CD4-positive, alpha-beta T cell treated with Interleukin-17A for 4 hours (primary cell): Measurements from ENCODE around the gene FPR1.

Source experiments
- DNase-seq: peaks from one replicate; pipeline ENCODE4 v3.0.0-alpha.2; 2020; ENCODE audit warnings: mixed read lengths

The FPR1 gene, protein sequence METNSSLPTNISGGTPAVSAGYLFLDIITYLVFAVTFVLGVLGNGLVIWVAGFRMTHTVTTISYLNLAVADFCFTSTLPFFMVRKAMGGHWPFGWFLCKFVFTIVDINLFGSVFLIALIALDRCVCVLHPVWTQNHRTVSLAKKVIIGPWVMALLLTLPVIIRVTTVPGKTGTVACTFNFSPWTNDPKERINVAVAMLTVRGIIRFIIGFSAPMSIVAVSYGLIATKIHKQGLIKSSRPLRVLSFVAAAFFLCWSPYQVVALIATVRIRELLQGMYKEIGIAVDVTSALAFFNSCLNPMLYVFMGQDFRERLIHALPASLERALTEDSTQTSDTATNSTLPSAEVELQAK

GRCh38 chr19:51751655-51752054 lies at the start of gene FPR1:
FPR1 (minus strand) TSS chr19:51751878; CDS start chr19:51746994, 4,884 bp downstream.
- DNase-seq: no peak

- no peak for DNase-seq
These were observed 49.0 kb upstream of the FPR1 start for GRCh38 chr19:51800473-51801244.

- no peak for DNase-seq
These were observed 48.2 kb upstream of the FPR1 start for GRCh38 chr19:51799774-51800472.

GRCh38 chr19:51799034-51799773 lies 47.5 kb upstream of the FPR1 start:
- no peak for DNase-seq

DNA sequence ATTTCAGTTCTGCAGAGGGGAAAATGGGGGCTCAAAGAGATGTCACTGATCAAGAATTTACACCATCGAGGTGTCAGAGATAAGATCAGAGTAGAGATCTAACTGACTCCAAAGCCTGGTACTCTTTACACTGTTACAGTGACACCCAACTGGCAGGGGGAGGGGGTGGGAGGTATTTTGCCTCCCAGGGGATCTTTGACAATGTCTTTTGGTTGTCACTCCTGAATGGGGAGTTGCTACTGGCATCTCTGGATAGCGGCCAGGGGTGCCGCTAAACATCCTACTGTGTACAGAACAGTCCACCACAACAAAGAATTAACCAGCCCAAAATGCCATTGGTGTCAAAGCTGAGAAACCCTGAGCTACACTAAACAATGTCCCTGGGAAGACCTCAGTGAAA lies 46.4 kb upstream of the FPR1 start:
- DNase-seq: no peak

DNA sequence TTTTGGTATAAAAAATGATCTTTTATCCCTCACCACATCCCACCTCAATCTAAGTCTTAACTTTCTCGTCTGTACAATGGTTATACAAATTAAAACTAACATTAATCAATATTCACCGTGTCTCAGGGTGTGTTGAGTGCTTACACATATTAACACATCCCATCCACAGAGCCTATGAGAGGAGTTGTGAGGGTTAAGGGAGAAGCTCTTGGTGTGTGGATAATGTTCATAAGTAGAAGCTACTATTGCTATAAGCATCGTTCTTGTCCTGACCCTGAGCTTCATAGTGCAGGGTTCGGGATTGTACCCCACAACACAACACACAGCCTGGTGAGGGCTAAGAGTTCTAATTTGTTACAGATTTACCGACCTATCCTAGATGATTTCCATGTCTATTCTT lies 45.8 kb upstream of the FPR1 start:
- no peak for DNase-seq

- DNase-seq: no peak
These were observed 44.6 kb upstream of the FPR1 start for GRCh38 chr19:51796195-51796679.

GRCh38 chr19:51794885-51795490 lies 43.3 kb upstream of the FPR1 start, which contains the start of gene FPR3:
FPR3 (plus strand) TSS chr19:51795157; CDS start chr19:51823749, 28,592 bp downstream.
- no peak for DNase-seq

- no peak for DNase-seq
These were observed 42.3 kb upstream of the FPR1 start for GRCh38 chr19:51793994-51794393.

GRCh38 chr19:51792932-51793331 lies 41.3 kb upstream of the FPR1 start:
- DNase-seq: no peak

GRCh38 chr19:51789061-51789795 lies 37.5 kb upstream of the FPR1 start:
- no peak for DNase-seq

- DNase-seq: no peak
These were observed 36.4 kb upstream of the FPR1 start for GRCh38 chr19:51788029-51788428.

DNA sequence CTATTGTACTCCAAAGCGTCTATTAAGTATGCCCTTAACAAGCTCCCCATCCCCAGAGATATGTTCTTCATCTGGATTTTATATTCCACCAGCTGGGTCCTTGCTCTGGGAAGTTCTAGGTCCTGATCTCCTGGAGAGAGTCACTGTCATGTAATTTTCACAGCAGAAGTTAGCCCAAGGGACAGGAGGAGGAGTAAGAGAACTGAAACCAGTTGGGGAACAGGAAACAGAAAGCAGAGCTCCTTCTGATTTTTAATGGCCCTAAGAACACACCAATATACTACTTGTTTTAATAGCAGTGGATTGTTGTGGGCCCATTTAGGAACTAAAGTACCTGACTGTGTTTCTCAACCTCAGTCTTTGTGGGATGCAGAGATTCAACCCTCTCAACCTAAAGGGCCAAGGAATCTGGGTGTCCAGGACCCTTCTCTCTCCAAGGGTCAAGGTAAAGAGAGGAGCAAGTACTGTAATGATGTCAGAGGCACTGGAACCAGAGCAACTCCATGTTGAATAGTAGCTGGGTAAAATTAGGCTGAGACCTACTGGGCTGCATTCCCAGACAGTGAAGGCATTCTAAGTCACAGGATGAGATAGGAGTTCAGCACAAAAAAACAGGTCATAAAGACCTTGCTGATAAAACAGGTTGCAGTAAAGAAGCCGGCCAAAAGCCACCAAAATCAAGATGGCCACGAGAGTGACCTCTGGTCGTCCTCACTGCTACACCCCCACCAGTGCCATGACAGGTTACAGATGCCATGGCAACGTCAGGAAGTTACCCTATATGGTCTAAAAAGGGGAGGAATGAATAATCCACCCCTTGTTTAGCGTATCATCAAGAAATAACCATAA lies 35.2 kb upstream of the FPR1 start:
- DNase-seq: no peak

DNA sequence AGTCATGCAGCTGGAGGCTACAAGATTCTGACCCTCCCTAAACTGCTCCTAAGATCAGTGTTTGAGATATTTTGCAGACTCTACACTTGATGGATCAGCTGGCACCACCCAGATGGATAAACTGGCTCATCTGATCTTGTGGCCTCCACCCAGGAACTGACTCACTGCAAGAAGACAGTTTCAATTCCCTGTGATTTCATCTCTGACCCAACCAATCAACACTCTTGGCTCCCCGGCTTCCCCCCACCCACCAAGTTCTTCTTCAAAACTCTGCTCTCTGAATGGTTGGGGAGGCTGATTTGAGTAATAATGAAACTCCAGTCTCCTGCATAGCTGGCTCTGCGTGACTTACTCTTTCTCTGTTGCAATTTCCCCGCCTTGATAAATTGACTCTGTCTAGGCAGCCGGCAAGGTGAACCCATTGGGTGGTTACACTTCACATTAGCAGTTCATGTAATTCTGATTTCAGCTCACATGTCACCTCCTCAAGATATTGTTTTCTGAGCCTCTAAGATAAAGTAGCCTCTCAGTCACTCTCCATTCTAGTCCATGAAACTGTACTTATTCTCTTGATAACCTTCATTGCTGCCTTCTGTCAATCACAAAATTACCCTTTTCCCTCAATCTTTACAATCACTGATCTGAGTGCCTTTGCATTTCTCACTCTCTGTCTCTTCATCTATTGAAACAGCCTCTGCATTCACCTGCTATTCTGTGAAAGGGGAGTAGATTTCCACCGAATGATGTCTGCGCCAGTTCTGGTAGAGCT lies 33.4 kb upstream of the FPR1 start:
- DNase-seq: no peak

GRCh38 chr19:51784109-51784785 lies 32.6 kb upstream of the FPR1 start:
- DNase-seq: no peak

DNA sequence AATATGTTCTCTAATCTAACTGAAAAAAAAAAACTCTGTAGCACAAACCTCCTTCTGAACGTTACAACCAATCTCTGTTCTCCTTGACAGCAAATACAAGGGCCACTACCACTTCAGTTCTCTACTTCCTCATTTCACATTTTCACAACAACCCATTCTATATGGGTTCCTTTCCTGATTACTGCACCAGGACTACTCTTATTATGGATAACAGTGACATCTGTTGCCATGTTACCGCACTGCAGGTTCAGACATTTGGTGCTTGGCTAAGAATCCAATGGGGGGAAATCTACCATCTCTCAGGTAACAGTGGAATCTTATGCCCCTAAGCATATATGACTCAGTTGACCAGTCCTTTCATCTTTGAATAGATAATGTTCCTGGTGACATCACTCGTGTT lies 31.7 kb upstream of the FPR1 start:
- DNase-seq: no peak

- DNase-seq: no peak
These were observed 30.3 kb upstream of the FPR1 start for GRCh38 chr19:51781999-51782398.

DNA sequence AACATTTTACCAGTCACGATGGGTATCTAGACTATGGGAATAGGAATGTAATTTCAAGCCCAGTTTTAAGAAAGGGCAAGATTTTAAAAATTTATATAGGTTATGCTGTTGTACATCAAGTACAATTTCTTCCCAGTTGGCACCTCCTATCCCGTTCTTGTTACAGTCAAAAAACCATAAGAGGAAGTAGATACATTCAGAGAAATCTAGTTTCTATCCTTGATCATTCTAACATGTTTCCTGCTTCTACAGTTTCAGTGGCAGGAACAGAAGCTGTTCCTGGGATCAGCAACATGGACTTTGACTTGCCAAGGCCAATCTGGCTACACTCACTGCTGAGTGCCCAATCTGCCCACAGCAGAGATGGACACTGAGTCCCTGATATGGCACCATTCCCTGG lies 28.6 kb upstream of the FPR1 start:
- DNase-seq: no peak

DNA sequence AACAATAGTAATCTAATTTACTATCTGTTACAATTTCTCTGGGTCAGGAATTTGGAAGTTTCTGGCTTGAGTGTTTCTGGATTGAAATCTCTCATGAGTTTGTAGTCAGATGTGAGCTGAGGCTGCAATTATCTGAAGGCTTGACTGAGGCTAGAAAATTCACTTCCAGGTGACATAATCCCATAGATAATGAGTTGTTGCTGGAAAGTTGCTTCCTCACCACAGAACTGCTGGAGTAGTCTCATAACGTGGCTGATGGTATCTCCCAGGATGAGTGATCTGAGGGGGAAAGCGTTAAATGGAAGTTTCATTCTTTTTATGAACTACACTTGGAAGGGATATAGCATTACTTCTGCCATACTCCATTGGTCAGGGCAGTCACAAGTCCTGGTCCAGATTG lies 28.0 kb upstream of the FPR1 start:
- no peak for DNase-seq
